ENCODE measurements around the gene GRIK3.

- TF ChIP-seq CTCF (IDR thresholded peaks at IDR 0.05; ENCODE audit: poor library complexity) (no peak), EZH2phosphoT487 (IDR thresholded peaks at IDR 0.05; ENCODE audit: low read depth, severe bottlenecking, unreplicated experiment) (no peak), EZH2 (IDR thresholded peaks at IDR 0.05; ENCODE audit: borderline replicate concordance) (no peak)
Measured at GRCh38 chr1:36948606-36949005, 85.7 kb downstream of the GRIK3 start.
